ENCODE measurements around the gene ITGA2.

DNA sequence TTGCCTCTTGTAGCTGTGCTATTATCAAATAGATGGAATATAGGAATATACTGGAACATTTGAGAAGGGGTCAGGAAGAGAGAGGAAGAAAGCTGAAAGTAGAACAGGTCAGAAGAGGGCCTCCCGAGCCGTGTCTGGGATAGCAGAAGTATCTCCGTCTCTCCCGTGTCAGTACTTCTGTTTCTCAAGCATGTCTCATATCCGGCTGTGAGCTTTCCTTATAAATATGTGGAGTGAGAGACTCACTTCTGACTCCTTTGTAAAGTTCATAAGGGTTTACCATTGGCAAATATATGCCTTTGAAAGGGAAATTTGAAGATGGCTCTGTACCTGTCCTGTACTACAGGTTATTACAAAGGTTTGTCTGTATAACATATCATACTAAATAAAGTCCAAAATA is 70.1 kb downstream of the ITGA2 start:
- TF ChIP-seq, protein P1, sequence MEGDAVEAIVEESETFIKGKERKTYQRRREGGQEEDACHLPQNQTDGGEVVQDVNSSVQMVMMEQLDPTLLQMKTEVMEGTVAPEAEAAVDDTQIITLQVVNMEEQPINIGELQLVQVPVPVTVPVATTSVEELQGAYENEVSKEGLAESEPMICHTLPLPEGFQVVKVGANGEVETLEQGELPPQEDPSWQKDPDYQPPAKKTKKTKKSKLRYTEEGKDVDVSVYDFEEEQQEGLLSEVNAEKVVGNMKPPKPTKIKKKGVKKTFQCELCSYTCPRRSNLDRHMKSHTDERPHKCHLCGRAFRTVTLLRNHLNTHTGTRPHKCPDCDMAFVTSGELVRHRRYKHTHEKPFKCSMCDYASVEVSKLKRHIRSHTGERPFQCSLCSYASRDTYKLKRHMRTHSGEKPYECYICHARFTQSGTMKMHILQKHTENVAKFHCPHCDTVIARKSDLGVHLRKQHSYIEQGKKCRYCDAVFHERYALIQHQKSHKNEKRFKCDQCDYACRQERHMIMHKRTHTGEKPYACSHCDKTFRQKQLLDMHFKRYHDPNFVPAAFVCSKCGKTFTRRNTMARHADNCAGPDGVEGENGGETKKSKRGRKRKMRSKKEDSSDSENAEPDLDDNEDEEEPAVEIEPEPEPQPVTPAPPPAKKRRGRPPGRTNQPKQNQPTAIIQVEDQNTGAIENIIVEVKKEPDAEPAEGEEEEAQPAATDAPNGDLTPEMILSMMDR (IDR thresholded peaks at IDR 0.05), result no peak
- TF ChIP-seq POLR2A (IDR thresholded peaks at IDR 0.05), result no peak
